ENCODE data around the gene PRKD1.
A peak's percentile ranks its signal among the peaks of the same experiment; 100 is the strongest.

PRKD1 gene

DNA sequence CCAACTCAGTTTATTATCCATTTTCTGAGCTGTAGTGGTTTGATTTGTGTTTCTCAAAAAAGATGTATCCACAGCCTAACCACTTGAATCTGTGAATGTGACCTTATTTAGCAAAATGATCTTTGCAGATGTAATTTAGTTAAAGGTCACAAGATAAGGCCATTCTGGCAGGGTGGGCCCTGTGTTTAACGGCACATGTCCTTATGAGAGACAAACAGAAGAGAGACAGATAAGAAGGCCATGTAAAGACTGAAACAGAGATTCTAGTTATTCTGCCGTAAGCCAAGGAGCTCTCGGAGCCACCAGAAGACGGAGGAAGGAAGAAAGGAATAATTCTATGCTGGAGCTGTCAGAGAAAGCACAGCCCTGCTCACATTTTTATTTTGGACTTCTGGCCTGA is 374.2 kb downstream of the PRKD1 start:
- DNase-seq (ENCODE audit: insufficient read length, low spot score) (no peak), FAIRE-seq (no peak)
- TF ChIP-seq TAF1 (IDR thresholded peaks at IDR 0.05; ENCODE audit: low read depth, low read length) (no peak), SPI1 (IDR thresholded peaks at IDR 0.05; ENCODE audit: low read depth, low read length) (no peak), POLR2AphosphoS5 (IDR thresholded peaks at IDR 0.05; ENCODE audit: low read depth, low read length) (no peak), PAX5 (IDR thresholded peaks at IDR 0.05; ENCODE audit: insufficient read depth, low read length, severe bottlenecking) (no peak), POLR2A (IDR thresholded peaks at IDR 0.05; ENCODE audit: low read depth, low read length) (no peak), POU2F2 (IDR thresholded peaks at IDR 0.05; ENCODE audit: low read depth, low read length) (no peak)

GRCh38 chr14:29548948-29549370 is 378.7 kb downstream of the PRKD1 start:
- TF ChIP-seq POU2F2 (IDR thresholded peaks at IDR 0.05; ENCODE audit: low read depth, low read length), result no peak
- no peak for TF ChIP-seq TAF1 (IDR thresholded peaks at IDR 0.05; ENCODE audit: low read depth, low read length)
- TF ChIP-seq SPI1 (IDR thresholded peaks at IDR 0.05; ENCODE audit: low read depth, low read length), result no peak
- no peak for TF ChIP-seq POLR2AphosphoS5 (IDR thresholded peaks at IDR 0.05; ENCODE audit: low read depth, low read length)
- TF ChIP-seq PAX5 (IDR thresholded peaks at IDR 0.05; ENCODE audit: insufficient read depth, low read length, severe bottlenecking), result no peak
- TF ChIP-seq POLR2A (IDR thresholded peaks at IDR 0.05; ENCODE audit: low read depth, low read length), result no peak
- FAIRE-seq, result no peak
- DNase-seq (ENCODE audit: insufficient read length, low spot score), result peak; percentile 12

DNA sequence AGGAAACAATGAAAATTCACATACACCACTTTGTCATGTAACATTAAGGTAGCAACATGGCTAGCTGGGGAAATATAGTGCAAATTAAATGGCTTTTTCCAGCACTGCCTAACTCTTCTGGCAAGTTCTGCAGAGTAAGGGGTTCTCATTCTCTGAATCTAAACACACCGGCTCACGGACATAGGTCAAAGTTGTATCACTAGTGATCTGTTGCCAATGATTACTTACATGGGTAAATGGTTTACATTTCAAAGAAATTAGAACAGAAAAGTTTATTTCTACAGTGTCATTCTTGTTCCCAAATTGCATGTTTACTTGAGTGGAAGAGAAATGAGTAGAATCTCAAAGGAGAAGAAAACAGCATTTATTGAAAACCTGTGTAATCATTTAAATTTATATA is 381.9 kb downstream of the PRKD1 start:
- FAIRE-seq, result no peak
- no peak for TF ChIP-seq POLR2A (IDR thresholded peaks at IDR 0.05; ENCODE audit: low read depth, low read length)
- DNase-seq (ENCODE audit: insufficient read length, low spot score), result no peak

DNA sequence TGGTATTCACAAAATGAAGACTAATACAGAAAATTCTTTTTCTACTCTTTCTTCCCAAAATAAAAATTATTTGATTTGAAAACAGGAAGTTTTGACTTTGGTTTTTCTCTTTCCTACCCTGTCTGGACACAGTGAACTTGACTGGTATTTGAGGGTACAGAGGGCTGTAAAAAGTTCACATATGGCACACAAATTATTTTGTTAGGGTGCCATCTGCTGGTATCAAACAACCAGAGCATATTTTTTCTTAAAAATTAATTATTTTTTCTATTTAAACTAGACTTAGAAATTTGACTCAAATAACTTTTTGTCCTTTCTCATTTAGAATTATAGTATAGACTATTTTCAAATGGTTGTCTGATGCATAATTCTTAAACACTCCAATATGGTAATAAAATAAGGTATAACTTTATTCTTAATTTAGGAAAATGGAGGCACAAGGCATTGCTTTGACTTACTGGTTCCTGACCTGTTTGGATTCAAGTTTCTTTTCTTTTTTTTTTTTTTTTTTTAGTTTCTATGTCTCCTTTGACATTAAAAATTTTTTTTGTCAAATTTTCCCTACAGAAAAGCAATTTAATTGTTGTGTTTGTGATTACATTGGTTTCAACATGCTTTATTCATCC is 390.6 kb downstream of the PRKD1 start:
- no peak for DNase-seq (ENCODE audit: insufficient read length, low spot score)
- no peak for FAIRE-seq

DNA sequence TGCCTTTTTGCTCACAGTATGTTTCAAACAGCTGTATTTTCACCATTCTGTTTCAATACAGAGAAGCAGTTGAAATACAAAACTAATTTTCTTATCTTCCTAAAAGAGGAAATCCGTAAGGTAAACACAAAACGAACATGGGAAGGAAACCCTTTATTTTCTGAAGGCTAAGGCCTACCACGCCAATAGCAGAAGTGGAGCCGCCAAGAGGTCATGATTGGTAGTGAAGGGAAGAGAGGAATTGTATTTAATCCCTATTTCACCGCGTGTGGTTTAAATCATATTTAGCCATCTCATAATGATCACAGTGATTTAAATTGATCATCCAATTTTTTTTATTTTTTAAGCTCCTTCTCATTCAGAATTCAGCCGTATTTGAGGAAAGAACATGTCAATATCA is 398.2 kb downstream of the PRKD1 start:
- DNase-seq (ENCODE audit: insufficient read length, low spot score), result no peak
- FAIRE-seq, result no peak
- TF ChIP-seq POU2F2 (IDR thresholded peaks at IDR 0.05; ENCODE audit: low read depth, low read length), result no peak
- no peak for TF ChIP-seq SPI1 (IDR thresholded peaks at IDR 0.05; ENCODE audit: low read depth, low read length)
- TF ChIP-seq TAF1 (IDR thresholded peaks at IDR 0.05; ENCODE audit: low read depth, low read length), result no peak
- TF ChIP-seq POLR2A (IDR thresholded peaks at IDR 0.05; ENCODE audit: low read depth, low read length), result no peak
- TF ChIP-seq POLR2AphosphoS5 (IDR thresholded peaks at IDR 0.05; ENCODE audit: low read depth, low read length), result no peak
- TF ChIP-seq PAX5 (IDR thresholded peaks at IDR 0.05; ENCODE audit: insufficient read depth, low read length, severe bottlenecking), result no peak

More for the DNA sequence above, 390.6 kb downstream of the PRKD1 start:
- no peak for TF ChIP-seq SPI1 (IDR thresholded peaks at IDR 0.05; ENCODE audit: low read depth, low read length)
- no peak for TF ChIP-seq POU2F2 (IDR thresholded peaks at IDR 0.05; ENCODE audit: low read depth, low read length)
- TF ChIP-seq POLR2A (IDR thresholded peaks at IDR 0.05; ENCODE audit: low read depth, low read length), result no peak
- no peak for TF ChIP-seq TAF1 (IDR thresholded peaks at IDR 0.05; ENCODE audit: low read depth, low read length)
- no peak for TF ChIP-seq POLR2AphosphoS5 (IDR thresholded peaks at IDR 0.05; ENCODE audit: low read depth, low read length)
- TF ChIP-seq PAX5 (IDR thresholded peaks at IDR 0.05; ENCODE audit: insufficient read depth, low read length, severe bottlenecking), result no peak

- FAIRE-seq (no peak), DNase-seq (ENCODE audit: insufficient read length, low spot score) (no peak)
- no peak for TF ChIP-seq POLR2A (IDR thresholded peaks at IDR 0.05; ENCODE audit: low read depth, low read length)
- TF ChIP-seq PAX5 (IDR thresholded peaks at IDR 0.05; ENCODE audit: insufficient read depth, low read length, severe bottlenecking), result no peak
- TF ChIP-seq POU2F2 (IDR thresholded peaks at IDR 0.05; ENCODE audit: low read depth, low read length), result no peak
- no peak for TF ChIP-seq POLR2AphosphoS5 (IDR thresholded peaks at IDR 0.05; ENCODE audit: low read depth, low read length)
- TF ChIP-seq SPI1 (IDR thresholded peaks at IDR 0.05; ENCODE audit: low read depth, low read length), result no peak
- TF ChIP-seq TAF1 (IDR thresholded peaks at IDR 0.05; ENCODE audit: low read depth, low read length), result no peak
These were observed 398.8 kb downstream of the PRKD1 start for GRCh38 chr14:29528889-29529288.

DNA sequence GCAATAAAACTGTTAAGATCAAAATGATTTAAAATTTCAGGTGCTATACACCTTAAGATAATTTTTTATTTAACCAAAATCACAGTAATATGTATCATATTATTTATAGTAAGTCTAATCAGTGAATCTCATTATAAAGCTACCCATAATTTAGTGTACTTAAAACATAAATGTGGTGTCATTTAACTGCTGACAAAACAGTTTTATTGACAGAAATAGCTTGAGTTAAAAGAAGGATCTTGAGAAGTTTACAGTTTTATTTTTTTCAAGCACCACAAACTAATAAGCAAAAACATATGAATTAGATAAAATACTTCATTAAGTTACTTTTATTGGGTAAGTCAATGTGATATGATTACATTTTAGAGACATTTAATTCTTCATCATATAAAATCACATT is 400.4 kb downstream of the PRKD1 start:
- DNase-seq (ENCODE audit: insufficient read length, low spot score) (no peak), FAIRE-seq (no peak)
- TF ChIP-seq POLR2A (IDR thresholded peaks at IDR 0.05; ENCODE audit: low read depth, low read length) (no peak), POU2F2 (IDR thresholded peaks at IDR 0.05; ENCODE audit: low read depth, low read length) (no peak), PAX5 (IDR thresholded peaks at IDR 0.05; ENCODE audit: insufficient read depth, low read length, severe bottlenecking) (no peak), POLR2AphosphoS5 (IDR thresholded peaks at IDR 0.05; ENCODE audit: low read depth, low read length) (no peak), SPI1 (IDR thresholded peaks at IDR 0.05; ENCODE audit: low read depth, low read length) (no peak), TAF1 (IDR thresholded peaks at IDR 0.05; ENCODE audit: low read depth, low read length) (no peak)
